IMR-90 (cell line): Measurements from ENCODE around the gene TMEM256. TPM values are rescaled to one million over a fixed set of nuclear protein-coding genes. Genes with fewer than 3 reads are reported as not detected.
A peak's percentile ranks its signal among the peaks of the same experiment; 100 is the strongest.

Experiments used
- ATAC-seq: fragments of 200-7000 bp; cut with Tn5 transposase; 2 replicates; pipeline ENCODE4 v1.9.1; 2020; ENCODE audit warnings: low read depth, mild to moderate bottlenecking, moderate library complexity
- BruUV-seq: library from RNA; stranded (reverse); fragments of 400-500 nt; replicated peaks from 2 replicates; lab custom pipeline; 2021; lab: Mats Ljungman, UMichigan
- CTCF ChIA-PET: fragments of 300-600 bp; formaldehyde crosslinking; extraction: SDS; loops from one replicate; lab custom pipeline; 2021; ENCODE audit warnings: antibody characterized with exemption; lab: Yijun Ruan, JAX
- POLR2A ChIA-PET: fragments of 300-600 bp; sonication (Branson Sonifier 250); formaldehyde crosslinking; loops from one replicate; lab custom pipeline; 2022; ENCODE audit warnings: antibody characterized with exemption; ENCODE audit not compliant: unreplicated experiment; lab: Charles Lee
- DNase-seq: peaks from one replicate; pipeline ENCODE4 v3.0.0; 2013
- H2AFZ ChIP-seq: replicated peaks from 2 replicates; pipeline ENCODE3; 2013; ENCODE audit warnings: low read length, mild to moderate bottlenecking; ENCODE audit not compliant: poor library complexity
- H2AK5ac ChIP-seq: 2 replicates; pipeline ENCODE4 v1.6.1; 2013; ENCODE audit warnings: low read depth, low read length, inconsistent platforms
- H2AK9ac ChIP-seq: replicated peaks from 2 replicates; pipeline ENCODE3; 2013; ENCODE audit warnings: mild to moderate bottlenecking, low read depth, low read length, moderate library complexity; ENCODE audit not compliant: poor library complexity
- H2BK120ac ChIP-seq: 2 replicates; pipeline ENCODE4 v1.6.1; 2013; ENCODE audit warnings: low read depth, low read length, inconsistent platforms
- H2BK15ac ChIP-seq: 3 replicates; pipeline ENCODE4 v1.6.1; 2013; ENCODE audit warnings: low read depth, low read length, inconsistent platforms
- H2BK20ac ChIP-seq: 2 replicates; pipeline ENCODE4 v1.6.1; 2013; ENCODE audit warnings: low read depth, mild to moderate bottlenecking, inconsistent platforms, low read length, moderate library complexity
- H2BK5ac ChIP-seq: 2 replicates; pipeline ENCODE4 v1.6.1; 2013; ENCODE audit warnings: mild to moderate bottlenecking, low read depth, low read length, inconsistent platforms; ENCODE audit not compliant: poor library complexity, severe bottlenecking
- H3K14ac ChIP-seq: replicated peaks from 2 replicates; pipeline ENCODE4 v1.6.1; 2013; ENCODE audit warnings: low read depth, low read length, inconsistent platforms
- H3K18ac ChIP-seq: 2 replicates; pipeline ENCODE4 v1.6.1; 2013; ENCODE audit warnings: low read depth, low read length, control low read depth
- H3K23ac ChIP-seq: 2 replicates; pipeline ENCODE4 v1.6.1; 2013; ENCODE audit warnings: low read depth, low read length, inconsistent platforms
- H3K27ac ChIP-seq: 2 replicates; pipeline ENCODE4 v1.5.1; 2013; ENCODE audit warnings: mild to moderate bottlenecking, control low read depth, low read length; ENCODE audit not compliant: insufficient read depth
- H3K27me3 ChIP-seq: 2 replicates; pipeline ENCODE4 v1.6.1; 2013; ENCODE audit warnings: low read length; ENCODE audit not compliant: control insufficient read depth, insufficient read depth
- H3K36me3 ChIP-seq: 2 replicates; pipeline ENCODE4 v1.6.1; 2013; ENCODE audit warnings: low read length, mixed read lengths; ENCODE audit not compliant: control insufficient read depth, insufficient read depth
- H3K4ac ChIP-seq: 2 replicates; pipeline ENCODE4 v1.6.1; 2013; ENCODE audit warnings: low read depth, low read length, inconsistent platforms
- H3K4me1 ChIP-seq: 2 replicates; pipeline ENCODE4 v1.6.1; 2013; ENCODE audit warnings: low read length, mixed read lengths; ENCODE audit not compliant: control insufficient read depth, insufficient read depth
- H3K4me2 ChIP-seq: 2 replicates; pipeline ENCODE4 v1.6.1; 2013; ENCODE audit warnings: low read depth, mild to moderate bottlenecking, control low read depth, low read length, moderate library complexity
- H3K4me3 ChIP-seq: 2 replicates; pipeline ENCODE4 v1.5.1; 2013; ENCODE audit warnings: low read depth, mild to moderate bottlenecking, control low read depth, low read length, moderate library complexity; ENCODE audit not compliant: insufficient read depth
- H3K56ac ChIP-seq: 2 replicates; pipeline ENCODE4 v1.6.1; 2013; ENCODE audit warnings: low read length, inconsistent platforms; ENCODE audit not compliant: insufficient read depth; ENCODE audit errors: extremely low read depth
- H3K79me1 ChIP-seq, 2 experiments: 2 replicates each; pipeline ENCODE4 v1.6.1; 2013; ENCODE audit warnings: low read length in 2 of 2, inconsistent platforms in 1 of 2, low read depth in 1 of 2
- H3K9ac ChIP-seq: 2 replicates; pipeline ENCODE4 v1.6.1; 2013; ENCODE audit warnings: low read depth, low read length, control low read depth
- H3K9me1 ChIP-seq: 2 replicates; pipeline ENCODE4 v1.6.1; 2013; ENCODE audit warnings: low read length, inconsistent platforms; ENCODE audit not compliant: insufficient read depth
- H3K9me3 ChIP-seq: 2 replicates; pipeline ENCODE4 v1.6.1; 2013; ENCODE audit warnings: low read length; ENCODE audit not compliant: control insufficient read depth, insufficient read depth
- H4K20me1 ChIP-seq: 2 replicates; pipeline ENCODE4 v1.6.1; 2013; ENCODE audit warnings: low read length, inconsistent platforms; ENCODE audit not compliant: insufficient read depth
- H4K5ac ChIP-seq: 2 replicates; pipeline ENCODE4 v1.6.1; 2013; ENCODE audit warnings: mild to moderate bottlenecking, low read depth, low read length, control low read depth
- H4K8ac ChIP-seq, 2 experiments: 2 replicates each; pipeline ENCODE4 v1.6.1; 2013; ENCODE audit warnings: low read depth in 2 of 2, low read length in 2 of 2, control low read depth in 1 of 2, inconsistent platforms in 1 of 2
- H4K91ac ChIP-seq: 2 replicates; pipeline ENCODE4 v1.6.1; 2013; ENCODE audit warnings: low read depth, low read length, inconsistent platforms; ENCODE audit not compliant: insufficient read depth
- BHLHE40 ChIP-seq: fragments of 150-350 bp; IDR thresholded peaks from 2 replicates; pipeline ENCODE4 v1.6.1; 2016; ENCODE audit warnings: mild to moderate bottlenecking, low read depth, low read length
- CEBPB ChIP-seq: IDR thresholded peaks from 2 replicates; pipeline ENCODE4 v1.6.1; 2012; ENCODE audit warnings: low read depth, low read length, improper control_type of control experiment
- CHD1 ChIP-seq: IDR thresholded peaks from 2 replicates; pipeline ENCODE4 v1.6.1; 2012; ENCODE audit warnings: low read depth, low read length, improper control_type of control experiment
- CTCF ChIP-seq: conservative IDR thresholded peaks from 2 replicates; pipeline ENCODE4 v1.5.1; 2012; ENCODE audit warnings: mild to moderate bottlenecking, low read depth, low read length, improper control_type of control experiment
- ELK1 ChIP-seq: fragments of 150-350 bp; IDR thresholded peaks from 2 replicates; pipeline ENCODE4 v1.6.1; 2016; ENCODE audit warnings: low read depth, mild to moderate bottlenecking, low read length, moderate library complexity, borderline replicate concordance
- FOS ChIP-seq: fragments of 150-350 bp; IDR thresholded peaks from 2 replicates; pipeline ENCODE4 v1.6.1; 2016; ENCODE audit warnings: low read depth, low read length
- MAFK ChIP-seq: IDR thresholded peaks from 2 replicates; pipeline ENCODE4 v1.6.1; 2012; ENCODE audit warnings: low read depth, low read length, improper control_type of control experiment
- MAZ ChIP-seq: IDR thresholded peaks from 2 replicates; pipeline ENCODE4 v1.6.1; 2012; ENCODE audit warnings: low read depth, mild to moderate bottlenecking, low read length, improper control_type of control experiment, moderate library complexity, borderline replicate concordance
- MXI1 ChIP-seq: IDR thresholded peaks from 2 replicates; pipeline ENCODE4 v1.6.1; 2012; ENCODE audit warnings: low read depth, mild to moderate bottlenecking, low read length, moderate library complexity, borderline replicate concordance
- NFE2L2 ChIP-seq: fragments of 150-350 bp; IDR thresholded peaks from 2 replicates; pipeline ENCODE4 v1.6.1; 2016; ENCODE audit warnings: low read depth, mild to moderate bottlenecking, low read length
- POLR2A ChIP-seq: IDR thresholded peaks from 2 replicates; pipeline ENCODE4 v1.6.1; 2012; ENCODE audit warnings: mild to moderate bottlenecking, low read depth, low read length
- RAD21 ChIP-seq: IDR thresholded peaks from 2 replicates; pipeline ENCODE4 v1.6.1; 2012; ENCODE audit warnings: low read length, improper control_type of control experiment
- RCOR1 ChIP-seq: IDR thresholded peaks from 2 replicates; pipeline ENCODE4 v1.6.1; 2012; ENCODE audit warnings: mild to moderate bottlenecking, low read length, improper control_type of control experiment; ENCODE audit not compliant: insufficient replicate concordance
- RFX5 ChIP-seq: IDR thresholded peaks from 2 replicates; pipeline ENCODE4 v1.8.0; 2012; ENCODE audit warnings: low read depth, mild to moderate bottlenecking, low read length, moderate library complexity
- SMC3 ChIP-seq: fragments of 150-350 bp; IDR thresholded peaks from 2 replicates; pipeline ENCODE4 v1.6.1; 2016; ENCODE audit warnings: low read depth, mild to moderate bottlenecking, antibody characterized with exemption, low read length, moderate library complexity
- USF2 ChIP-seq: fragments of 150-350 bp; IDR thresholded peaks from 2 replicates; pipeline ENCODE4 v1.6.1; 2017; ENCODE audit warnings: mild to moderate bottlenecking, antibody characterized with exemption, low read length, low read depth
- WGBS, 2 experiments: methylation state at CpG; one replicate each; pipeline versions ENCODE4 v1.1.5 to v1.1.7; 2013; ENCODE audit warnings: missing lambda C conversion rate in 2 of 2; ENCODE audit not compliant: insufficient read length in 1 of 2; ENCODE audit errors: extremely low coverage in 2 of 2; 5-methylcytosine and 5-hydroxymethylcytosine counted together
- dilution Hi-C: fragments of 300-500 bp; cut with HindIII; formaldehyde crosslinking; loops from one replicate; pipeline ENCODE4 v1.14.3; 2018; ENCODE audit warnings: low sequenced_read_pairs; ENCODE audit not compliant: unreplicated experiment
- in situ Hi-C: fragments of 300-500 bp; cut with MboI; formaldehyde crosslinking; loops from 3 replicates; pipeline ENCODE4 v1.14.3; 2019; ENCODE audit warnings: low sequenced_read_pairs, inconsistent platforms, mixed read lengths
- intact Hi-C: fragments of 100-400 bp; cut with micrococcal nuclease; formaldehyde crosslinking; loops from 2 replicates; pipeline ENCODE4 v1.10.0; 2022
- polyA plus RNA-seq, 3 experiments: library from polyadenylated mRNA; depleted of rRNA; stranded (reverse); fragments of >200 nt; gene quantifications; 2 replicates each; pipeline ENCODE4 v1.2.3, GENCODE V29; 2012; ENCODE audit warnings: low replicate concordance in 1 of 3
- total RNA-seq: library from RNA; depleted of rRNA; stranded (reverse); fragments of >200 nt; gene quantifications from 2 replicates; pipeline ENCODE4 v1.2.3, GENCODE V29; 2012

Gene TMEM256
- total and polyA plus RNA-seq, 2 of the 4 experiments (the other 2 are of a cell fraction), result 38.4 to 174 TPM

GRCh38 chr17:7396147-7396546 lies 7.8 kb downstream of the TMEM256 start:
- Histone ChIP-seq H2AK9ac (no peak overlapping the region), H4K8ac (no peak overlapping the region), H4K91ac (no peak overlapping the region; the same call in 1 of the 2 replicates), H4K5ac (no peak overlapping the region), H3K36me3 (peaks cover 12% of the 10 kb centered on the region), H3K4me3 (no peak overlapping the region), H3K9ac (no peak overlapping the region), H2BK15ac (no peak overlapping the region), H3K18ac (no peak overlapping the region), H3K56ac (no peak overlapping the region), H2AK5ac (no peak overlapping the region; the same call in 1 of the 2 replicates), H2BK5ac (no peak overlapping the region), H3K4me2 (no peak overlapping the region), H3K4me1 (peaks cover 8% of the 10 kb centered on the region), H3K79me1 (peaks cover 14 to 34% of the 10 kb centered on the region in 2 experiments), H3K27me3 (no peaks in the 10 kb centered on the region), H3K9me3 (no peaks in the 10 kb centered on the region), H4K20me1 (no peaks in the 10 kb centered on the region), H2BK120ac (no peak overlapping the region), H3K27ac (no peak overlapping the region), H2AFZ (no peak overlapping the region), H3K23ac (0 out of 2 replicates have a peak overlapping the region, but pooled peaks have one; percentile 52), H3K14ac (no peak overlapping the region), H3K4ac (no peak overlapping the region), H3K9me1 (peaks cover 7% of the 10 kb centered on the region; the same call in 1 of the 2 replicates), H2BK20ac (no peak overlapping the region)
- ATAC-seq (no peak), DNase-seq (no peak)
- dilution Hi-C loops (no loop called here), in situ Hi-C loops (no loop called here), intact Hi-C loops (no loop called here)
- ChIA-PET CTCF (no interaction called here), POLR2A (no interaction called here)
- TF ChIP-seq MAZ, result no peak
- no peak for TF ChIP-seq RCOR1
- TF ChIP-seq NFE2L2, result no peak
- no peak for TF ChIP-seq CTCF
- no peak for TF ChIP-seq SMC3
- no peak for TF ChIP-seq ELK1
- no peak for TF ChIP-seq USF2
- TF ChIP-seq RAD21, result no peak
- no peak for TF ChIP-seq MXI1
- TF ChIP-seq MAFK, result no peak
- no peak for TF ChIP-seq FOS
- TF ChIP-seq CHD1, result no peak
- no peak for TF ChIP-seq CEBPB
- TF ChIP-seq RFX5, result no peak
- TF ChIP-seq POLR2A, result no peak
- no peak for TF ChIP-seq BHLHE40
- no TSS peak for BruUV-seq
- 88% methylated on average over 3 of the region's 4 CpGs; no CpG with 5 or more reads in 1 of the 2 experiments for WGBS, 2 experiments
